NCI-H345 treated with DMSO at 0.1 percent for 48 hours (cell line): ENCODE results near the gene FN3K.
A peak's percentile ranks its signal among the peaks of the same experiment; 100 is the strongest.

Experiments
- DNase-seq: peaks from one replicate; lab custom pipeline; 2025; ENCODE audit not compliant: unreplicated experiment; lab: John Stamatoyannopoulos, UW

FN3K gene

DNA sequence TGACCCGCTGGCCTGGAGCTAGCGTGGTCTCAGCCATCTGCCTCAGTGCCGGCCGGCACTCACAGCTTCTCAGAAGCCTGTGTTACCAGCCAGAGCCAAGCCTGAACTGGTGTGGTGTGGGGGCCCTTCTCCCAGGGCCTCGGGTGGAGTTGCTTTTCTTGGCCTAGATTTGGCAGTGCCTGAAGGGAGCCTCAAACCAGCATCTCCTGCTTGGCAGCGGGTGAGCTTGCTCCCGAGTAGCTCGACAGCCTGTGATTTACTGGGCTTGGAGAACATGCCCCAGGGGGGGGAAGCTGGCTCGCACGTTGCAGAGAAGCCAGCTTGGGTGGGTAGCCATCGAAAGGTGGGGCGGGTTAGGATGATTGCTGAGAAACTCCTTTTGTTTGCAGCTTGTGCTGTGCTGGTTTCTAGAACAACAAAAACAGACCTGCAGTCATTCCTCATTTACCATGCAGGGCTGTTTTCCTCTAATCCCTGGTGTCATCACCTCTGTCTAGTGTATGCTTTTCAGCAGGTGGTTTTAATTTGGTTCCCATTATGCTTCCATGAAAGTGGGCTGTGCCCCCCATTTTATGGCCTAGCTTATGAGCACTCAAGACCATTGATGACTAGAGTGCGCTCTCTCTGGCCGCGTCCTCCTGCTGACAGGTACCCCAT lies 58.7 kb downstream of the FN3K start:
- DNase-seq = peak; percentile 89

DNA sequence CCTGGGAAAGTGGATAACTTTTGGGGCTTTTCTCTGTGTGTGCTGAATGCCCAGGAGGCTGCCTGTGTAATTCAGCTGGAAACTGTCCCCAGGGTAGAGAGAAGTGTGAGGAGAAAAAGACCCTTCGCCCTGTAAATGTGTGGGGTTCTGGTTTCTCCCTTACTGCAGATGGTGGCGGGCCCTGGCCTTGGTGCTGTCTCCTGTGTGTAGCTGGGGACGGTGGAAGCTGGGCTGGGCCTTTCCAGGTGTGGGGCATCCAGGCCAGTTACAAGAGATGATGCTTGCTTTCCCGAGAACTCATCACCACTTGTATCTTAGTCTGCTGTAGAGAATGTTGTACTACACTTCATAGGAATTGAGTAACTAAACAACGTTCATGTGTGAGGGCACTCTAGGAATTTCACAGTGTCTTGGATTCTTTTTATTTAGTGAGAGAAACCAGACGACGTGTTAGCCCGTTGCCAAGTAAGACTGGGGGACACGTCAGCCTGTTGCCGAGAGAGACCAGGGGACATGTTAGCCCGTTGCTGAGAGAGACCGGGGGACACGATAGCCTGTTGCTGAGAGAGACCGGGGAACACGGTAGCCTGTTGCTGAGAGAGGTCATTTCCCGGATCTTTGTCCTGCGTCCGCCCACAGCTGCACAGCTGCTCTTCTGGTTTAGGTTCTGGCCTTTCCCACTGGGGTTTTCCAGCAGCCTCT lies 59.5 kb downstream of the FN3K start:
- DNase-seq = no peak

DNA sequence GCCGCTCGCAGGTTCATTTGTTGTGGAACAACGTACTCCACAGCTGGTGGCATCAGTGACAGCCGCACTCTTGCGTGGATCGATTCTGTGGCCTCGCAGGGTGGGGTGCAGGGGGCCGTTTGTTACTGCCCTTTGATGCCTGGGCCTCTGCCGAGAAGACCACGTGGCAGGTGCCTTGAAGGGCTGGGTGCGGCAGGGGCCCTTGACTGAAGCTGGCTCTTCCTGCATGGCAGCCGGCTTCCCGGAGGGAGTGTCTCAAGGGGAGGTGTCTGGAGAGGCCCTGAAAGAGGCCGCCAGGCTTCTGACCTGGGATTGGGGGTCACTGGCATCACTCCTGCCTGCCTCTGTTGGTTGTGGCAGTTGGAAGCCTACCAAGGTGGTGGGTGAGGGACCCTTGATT lies 60.2 kb downstream of the FN3K start:
- DNase-seq = no peak

DNA sequence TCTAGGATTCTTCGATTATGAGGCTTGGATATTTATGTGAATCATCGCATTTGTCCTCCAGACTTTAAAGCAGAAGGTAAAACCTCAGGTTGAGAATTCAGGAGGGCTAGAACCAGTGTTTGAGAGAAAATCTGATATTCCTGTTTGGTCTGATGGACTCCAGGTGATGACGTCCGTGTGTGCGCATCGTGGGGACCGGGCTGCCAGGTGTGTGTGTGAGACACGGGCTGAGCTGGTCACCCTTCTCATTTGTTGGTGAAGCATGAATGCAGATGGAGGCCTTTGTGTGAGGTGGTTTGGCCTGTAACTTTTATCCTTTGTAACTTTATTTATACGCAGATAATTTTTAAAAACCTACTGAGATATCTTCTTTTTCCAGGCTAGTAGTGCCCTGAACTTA lies 61.6 kb downstream of the FN3K start:
- no peak for DNase-seq

DNA sequence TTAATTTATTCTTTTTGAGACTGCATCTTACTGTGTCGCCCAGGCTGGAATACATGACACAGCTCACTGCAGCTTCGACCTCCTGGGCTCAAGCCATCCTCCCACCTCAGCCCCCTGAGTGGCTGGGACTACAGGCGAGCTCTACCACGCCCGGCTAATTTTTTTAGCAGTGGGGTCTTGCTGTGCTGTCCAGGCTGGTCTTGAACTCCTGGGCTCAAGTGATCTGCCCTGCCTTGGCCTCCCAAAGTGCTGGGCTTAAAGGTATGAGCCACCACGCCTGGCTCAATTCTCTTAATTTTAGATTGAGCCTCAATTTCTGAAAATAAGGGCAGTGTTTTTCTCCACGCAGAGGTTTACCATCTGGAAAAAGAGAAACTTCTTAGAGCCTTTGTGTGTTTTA lies 63.3 kb downstream of the FN3K start:
- no peak for DNase-seq

DNA sequence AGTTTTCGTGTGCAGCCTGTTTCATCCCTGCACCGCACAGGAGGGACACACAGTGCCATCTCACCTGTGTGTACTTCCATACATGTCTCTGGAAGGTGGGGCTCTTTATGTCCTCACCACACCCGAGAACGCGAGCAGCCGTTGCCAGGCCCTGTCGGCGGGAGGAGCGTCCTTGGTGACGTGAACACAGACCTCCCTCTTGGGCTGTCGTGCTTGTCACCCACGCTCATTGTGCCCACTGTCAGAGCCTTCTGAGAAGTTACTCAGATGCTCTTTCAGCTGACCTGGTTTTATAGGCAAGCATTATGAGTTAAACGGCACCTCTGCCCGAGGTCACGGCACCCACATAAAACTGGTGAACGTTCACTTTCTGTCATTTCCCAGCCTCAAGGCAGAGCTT lies 64.2 kb downstream of the FN3K start:
- no peak for DNase-seq
